Measurements from ENCODE around the gene ERRFI1.

Gene ERRFI1

DNA sequence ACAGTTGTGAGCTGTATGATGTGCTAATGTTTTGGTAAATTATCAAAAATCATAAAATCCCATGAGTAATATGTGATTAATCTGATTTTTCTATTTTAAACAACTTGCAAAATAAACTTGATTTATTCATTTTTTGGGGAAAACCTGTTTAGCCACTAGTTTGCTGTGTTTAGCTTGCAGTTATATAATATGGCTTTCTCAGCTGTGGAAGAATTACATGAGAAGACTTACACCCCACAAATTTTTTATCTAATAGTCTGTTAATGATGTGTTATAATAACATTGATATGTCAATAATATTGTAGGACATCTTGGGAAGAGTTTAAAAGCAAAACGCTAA is 2.4 kb upstream of the ERRFI1 start:
- TF ChIP-seq GATA1 (IDR thresholded peaks at IDR 0.05; ENCODE audit: low read depth, low read length) (no peak), POLR2A (IDR thresholded peaks at IDR 0.05; ENCODE audit: low read length) (no peak)
- DNase-seq = no peak

DNA sequence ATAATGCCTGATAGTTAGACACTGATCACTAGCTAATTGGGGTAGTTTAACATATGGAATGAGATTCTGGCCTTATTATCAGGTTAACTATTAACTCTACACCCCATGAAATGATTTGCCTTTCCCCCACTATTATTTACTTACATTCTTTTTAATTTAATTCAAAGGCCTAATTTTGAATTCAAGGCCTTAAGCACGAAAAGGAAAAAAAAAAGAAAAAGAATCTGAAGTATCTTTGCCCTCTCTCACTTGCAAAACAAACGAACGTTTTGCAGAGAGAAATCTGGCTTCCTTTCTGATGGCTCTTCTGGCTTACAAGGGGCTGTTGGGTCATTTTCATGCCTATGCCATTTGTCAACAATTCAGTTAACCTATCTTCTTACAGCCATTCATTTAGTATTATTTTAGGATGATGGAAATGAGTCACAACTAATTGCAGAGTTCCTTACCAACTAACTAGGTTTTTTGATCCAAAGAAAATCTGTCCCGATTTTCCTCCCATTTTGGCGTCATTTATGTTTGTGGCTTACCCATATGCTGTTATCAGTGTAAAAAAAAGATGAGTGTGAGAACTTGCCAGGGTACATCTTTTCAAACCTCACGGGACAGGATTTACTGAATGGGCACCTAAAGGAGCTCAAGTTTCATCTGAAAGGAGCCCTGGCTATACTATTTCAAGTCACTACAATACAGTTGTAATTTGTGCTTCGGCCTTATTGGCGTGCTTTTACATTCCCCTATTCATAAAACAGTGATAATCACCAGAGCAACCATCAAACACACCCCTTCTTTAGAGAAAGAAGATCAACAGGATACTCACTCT is 1.9 kb upstream of the ERRFI1 start:
- no peak for DNase-seq
- no peak for TF ChIP-seq POLR2A (IDR thresholded peaks at IDR 0.05; ENCODE audit: low read length)
- TF ChIP-seq GATA1 (IDR thresholded peaks at IDR 0.05; ENCODE audit: low read depth, low read length) = no peak

DNA sequence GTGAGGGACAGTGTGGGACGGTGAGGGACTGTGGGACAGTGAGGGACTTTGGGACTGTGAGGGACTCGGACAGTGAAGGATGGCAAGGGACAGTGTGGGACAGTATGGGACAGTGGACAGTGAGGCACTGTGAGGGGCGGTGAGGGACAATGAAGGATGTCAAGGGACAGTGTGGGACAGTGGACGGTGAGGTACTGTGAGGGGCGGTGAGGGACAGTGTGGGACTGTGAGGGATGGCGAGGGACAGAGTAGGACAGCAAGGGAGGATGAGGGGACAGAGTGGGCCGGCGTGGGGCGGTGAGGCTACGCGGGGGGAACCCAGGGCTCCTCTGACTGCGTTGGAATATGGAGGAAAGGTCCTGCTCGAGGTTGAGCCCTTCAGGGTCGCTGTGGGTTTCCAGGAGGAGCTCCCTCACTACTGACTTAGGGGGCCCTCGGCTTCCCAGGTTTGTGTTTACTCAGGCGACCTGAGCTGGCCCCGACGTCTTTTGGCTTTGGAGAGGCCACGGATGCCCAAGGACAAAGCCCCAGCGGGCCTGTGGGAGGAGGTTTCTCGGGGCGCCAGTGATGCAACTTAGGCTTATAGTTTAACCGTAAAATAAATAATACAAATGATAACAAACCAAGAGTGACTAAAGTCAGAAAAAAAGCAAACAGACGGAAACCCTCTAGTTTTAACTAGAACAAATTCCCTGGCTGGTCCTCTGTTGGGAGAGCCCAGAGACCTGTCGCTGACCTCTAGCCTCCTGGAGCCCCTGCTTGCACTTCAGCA is 1.1 kb upstream of the ERRFI1 start:
- TF ChIP-seq POLR2A (IDR thresholded peaks at IDR 0.05; ENCODE audit: low read length) (no peak), GATA1 (IDR thresholded peaks at IDR 0.05; ENCODE audit: low read depth, low read length) (no peak)
- no peak for DNase-seq

DNA sequence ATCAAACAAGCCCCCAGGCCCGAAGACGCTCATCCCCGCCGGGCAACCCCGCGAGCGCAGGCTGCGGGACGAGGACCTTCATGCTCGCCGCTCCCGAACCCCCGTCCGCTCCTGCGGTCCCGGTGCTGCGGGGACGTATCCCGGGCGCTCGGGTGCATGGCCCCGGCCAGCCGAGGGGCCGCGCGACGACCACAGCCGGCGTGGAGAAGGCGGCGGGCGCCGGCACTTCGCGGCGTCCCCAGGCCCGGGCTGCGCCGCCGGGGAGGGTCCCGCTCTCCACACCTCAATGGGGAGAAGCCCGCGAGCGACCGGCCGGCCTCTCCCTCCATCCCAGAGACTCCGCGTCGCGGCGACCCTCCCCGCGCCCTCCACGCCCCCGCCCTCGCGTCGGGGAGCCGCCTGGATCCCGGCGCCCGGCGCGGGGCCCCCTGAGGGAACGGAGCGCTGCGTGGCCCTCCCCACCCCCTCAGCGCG is 401 bp downstream of the ERRFI1 start:
- peak in 1 of 2 experiments; percentile 43 for DNase-seq
- no peak for TF ChIP-seq GATA1 (IDR thresholded peaks at IDR 0.05; ENCODE audit: low read depth, low read length)
- no peak for TF ChIP-seq POLR2A (IDR thresholded peaks at IDR 0.05; ENCODE audit: low read length)

DNA sequence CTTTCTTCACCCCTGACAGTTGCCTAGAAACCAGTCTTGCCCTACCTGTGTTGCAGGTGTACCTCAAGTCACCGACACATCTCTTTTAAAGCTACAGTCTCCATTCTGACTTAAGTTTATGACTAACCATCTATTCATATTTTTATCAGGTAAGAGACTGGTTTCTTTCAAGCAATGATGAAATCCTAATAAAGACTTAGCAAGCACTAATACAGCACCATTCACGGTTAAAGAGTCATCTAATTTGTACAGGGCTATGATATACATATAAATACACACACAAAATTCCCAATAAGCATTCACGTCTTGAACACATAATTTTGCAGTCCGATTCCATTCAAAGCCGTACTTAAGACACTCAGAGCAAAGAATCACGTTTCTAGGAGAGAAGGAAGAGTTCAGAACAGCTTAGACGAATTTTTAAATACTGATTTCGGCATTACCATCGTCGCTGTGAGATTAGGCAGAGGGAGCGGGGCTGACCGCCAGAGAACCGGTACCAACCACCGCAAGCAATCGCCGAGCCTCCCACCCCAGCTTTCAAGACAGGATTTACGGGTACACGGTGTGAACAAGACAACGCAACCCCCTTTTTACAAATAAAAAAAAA is 943 bp downstream of the ERRFI1 start:
- TF ChIP-seq POLR2A (IDR thresholded peaks at IDR 0.05; ENCODE audit: low read length) = no peak
- TF ChIP-seq GATA1 (IDR thresholded peaks at IDR 0.05; ENCODE audit: low read depth, low read length) = no peak
- peak in 1 of 2 experiments; percentile 42 for DNase-seq

DNA sequence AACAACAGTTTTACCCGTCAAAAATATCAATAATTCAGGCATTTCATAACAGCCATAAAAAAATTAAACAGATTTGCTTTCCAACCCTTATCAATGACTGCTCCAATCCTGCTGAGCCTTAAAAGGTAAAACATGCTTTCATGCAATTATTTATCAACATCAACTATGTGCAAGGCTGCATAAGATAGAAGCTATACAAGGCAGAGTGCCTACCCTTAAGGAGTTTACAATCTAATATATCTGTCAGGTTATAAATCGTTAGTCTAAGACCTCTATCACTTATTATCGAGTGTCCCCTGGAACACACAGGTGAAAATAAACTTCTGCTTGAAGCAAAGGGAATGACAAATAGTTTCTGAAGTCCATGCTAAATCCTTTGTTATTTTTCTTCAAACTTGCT is 1.8 kb downstream of the ERRFI1 start:
- no peak for TF ChIP-seq POLR2A (IDR thresholded peaks at IDR 0.05; ENCODE audit: low read length)
- TF ChIP-seq GATA1 (IDR thresholded peaks at IDR 0.05; ENCODE audit: low read depth, low read length) = no peak

DNA sequence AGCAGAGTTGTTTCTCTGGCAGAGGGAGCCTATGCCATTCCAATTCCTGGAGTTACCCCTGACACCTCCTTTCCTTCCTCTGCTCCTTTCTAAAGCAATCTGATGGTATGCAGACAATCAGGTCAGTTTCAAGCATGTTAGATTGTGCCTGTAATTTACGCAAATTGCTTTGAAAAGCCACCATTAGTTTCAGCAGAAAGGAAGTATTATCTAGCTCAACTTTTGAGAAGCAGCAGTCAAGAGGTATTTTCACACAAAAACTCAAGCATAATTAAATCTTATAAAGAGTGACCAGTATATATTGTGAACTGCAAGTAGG is 2.2 kb downstream of the ERRFI1 start:
- TF ChIP-seq POLR2A (IDR thresholded peaks at IDR 0.05; ENCODE audit: low read length) (no peak), GATA1 (IDR thresholded peaks at IDR 0.05; ENCODE audit: low read depth, low read length) (no peak)
- DNase-seq = no peak

More for the DNA sequence above, 1.8 kb downstream of the ERRFI1 start:
- no peak for DNase-seq

DNA sequence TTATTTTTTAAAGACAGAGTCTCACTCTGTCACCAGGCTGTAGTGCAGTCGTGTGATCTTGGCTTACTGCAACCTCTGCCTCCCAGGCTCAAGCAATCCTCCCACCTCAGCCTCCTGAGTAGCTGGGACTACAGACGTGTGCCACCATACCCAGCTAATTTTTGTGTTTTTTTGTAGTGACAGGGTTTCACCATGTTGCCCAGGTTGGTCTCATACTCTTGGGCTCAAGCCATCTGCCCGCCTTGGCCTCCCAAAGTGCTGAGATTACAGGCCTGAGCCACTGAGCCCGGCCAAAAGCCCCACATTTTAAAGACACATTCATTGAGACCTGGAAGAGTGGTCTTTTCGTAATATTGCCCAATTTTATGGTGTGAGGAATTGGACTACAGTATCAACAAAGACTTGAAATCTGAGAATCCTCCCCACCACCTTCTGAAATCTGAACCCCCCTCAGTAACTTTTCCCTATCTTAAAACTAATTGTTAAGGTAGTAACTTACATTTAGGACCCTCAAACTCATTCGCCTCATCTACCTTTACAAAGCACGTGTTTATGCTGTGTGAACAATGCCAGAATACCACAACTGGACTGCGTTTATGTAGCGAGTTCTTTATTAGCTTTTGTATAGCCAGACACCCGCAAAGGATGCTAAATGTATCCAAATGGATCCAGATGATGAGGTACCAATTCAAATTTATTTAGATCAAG is 2.7 kb downstream of the ERRFI1 start:
- no peak for DNase-seq
- TF ChIP-seq GATA1 (IDR thresholded peaks at IDR 0.05; ENCODE audit: low read depth, low read length) (no peak), POLR2A (IDR thresholded peaks at IDR 0.05; ENCODE audit: low read length) (peak; percentile 6)

DNA sequence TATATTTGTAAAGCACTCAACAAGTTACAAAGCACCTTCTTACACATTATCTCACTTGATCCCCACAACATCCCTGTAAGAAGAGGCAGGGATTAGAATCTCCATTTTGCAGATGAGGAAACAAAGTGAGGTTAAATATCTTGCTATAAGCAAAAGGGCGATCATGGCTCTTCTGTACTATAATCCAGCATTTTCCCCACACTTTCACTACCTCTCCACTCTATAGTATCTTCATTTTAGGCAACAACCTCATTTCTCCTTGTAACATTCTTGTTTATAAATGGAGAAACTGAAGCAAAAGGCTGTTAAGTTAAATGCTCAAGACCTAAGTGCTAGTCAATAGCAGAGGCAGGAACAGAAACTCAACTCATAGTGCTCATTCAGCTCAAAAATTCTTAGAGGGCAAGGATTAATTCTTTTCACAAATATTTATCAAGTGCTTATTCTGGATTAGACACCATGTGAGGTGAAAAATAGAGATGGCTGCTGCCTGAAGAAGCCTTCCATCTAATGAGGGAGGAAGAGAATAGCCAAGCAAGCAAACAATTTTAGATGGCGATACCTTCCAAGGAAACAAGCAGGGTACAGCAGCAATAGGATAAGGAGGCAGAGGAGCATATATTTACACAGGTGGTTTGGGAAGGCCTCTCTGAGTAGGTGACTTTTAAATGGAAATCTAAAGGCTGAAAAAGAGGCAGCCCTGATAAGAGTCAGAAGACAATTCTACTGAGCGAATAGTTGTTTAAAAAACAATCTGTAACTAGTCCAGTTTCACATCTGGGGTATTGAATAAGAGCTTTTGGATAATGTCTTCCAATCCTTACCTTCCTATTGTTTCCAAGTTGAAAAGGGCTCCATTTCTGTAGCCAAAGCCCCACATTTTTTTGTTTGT is 3.5 kb downstream of the ERRFI1 start:
- no peak for TF ChIP-seq GATA1 (IDR thresholded peaks at IDR 0.05; ENCODE audit: low read depth, low read length)
- TF ChIP-seq POLR2A (IDR thresholded peaks at IDR 0.05; ENCODE audit: low read length) = no peak

DNA sequence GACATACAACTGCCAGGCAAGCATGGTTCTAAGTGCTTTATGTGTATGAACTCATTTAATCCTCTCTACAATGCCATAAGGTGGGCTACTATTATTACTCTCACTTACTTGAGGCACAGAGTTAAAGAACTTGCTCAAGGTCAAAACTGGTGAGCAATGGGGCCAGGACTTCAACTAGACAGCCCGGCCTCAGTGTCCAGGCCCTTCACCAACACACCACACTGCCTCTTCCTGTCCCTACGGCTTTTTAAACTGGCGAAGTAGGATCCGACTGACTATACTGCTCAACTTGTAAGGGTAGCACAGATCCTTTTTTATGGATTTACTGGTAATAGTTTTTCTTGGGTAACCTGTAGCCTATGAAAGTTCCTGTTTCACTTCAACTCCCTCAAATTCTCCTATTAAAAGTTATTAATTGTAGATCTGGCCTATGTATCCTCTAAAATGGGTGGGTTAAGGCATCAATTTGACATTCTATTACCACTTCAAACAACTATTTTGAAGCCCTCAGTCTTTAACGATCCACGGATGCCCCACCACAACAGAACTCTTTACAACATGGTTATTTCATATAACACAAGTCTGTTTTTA is 4.3 kb downstream of the ERRFI1 start:
- TF ChIP-seq GATA1 (IDR thresholded peaks at IDR 0.05; ENCODE audit: low read depth, low read length) = no peak
- TF ChIP-seq POLR2A (IDR thresholded peaks at IDR 0.05; ENCODE audit: low read length) = no peak

More for the DNA sequence above, 3.5 kb downstream of the ERRFI1 start:
- DNase-seq = no peak

DNA sequence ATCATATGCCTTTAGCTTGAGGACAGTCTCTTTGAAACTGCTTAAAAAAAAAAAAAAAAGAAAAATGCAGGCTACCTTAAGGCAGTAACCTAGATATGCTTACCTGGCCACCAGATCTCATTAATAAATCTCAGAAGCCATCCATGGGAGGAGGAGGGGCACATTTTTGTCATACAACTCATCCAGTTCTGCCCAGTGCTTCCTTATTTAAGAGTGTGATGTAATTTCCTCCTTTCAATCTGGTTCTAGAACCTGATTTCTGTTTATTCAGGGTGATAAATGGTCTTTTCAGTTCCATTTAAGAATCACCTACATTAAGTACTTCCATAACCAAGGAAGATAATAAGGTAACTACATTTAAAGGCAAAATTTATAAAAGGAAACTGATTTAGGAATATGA is 6.1 kb downstream of the ERRFI1 start:
- no peak for TF ChIP-seq POLR2A (IDR thresholded peaks at IDR 0.05; ENCODE audit: low read length)
- TF ChIP-seq GATA1 (IDR thresholded peaks at IDR 0.05; ENCODE audit: low read depth, low read length) = no peak
- DNase-seq = no peak

More for the DNA sequence above, 4.3 kb downstream of the ERRFI1 start:
- DNase-seq = no peak

DNA sequence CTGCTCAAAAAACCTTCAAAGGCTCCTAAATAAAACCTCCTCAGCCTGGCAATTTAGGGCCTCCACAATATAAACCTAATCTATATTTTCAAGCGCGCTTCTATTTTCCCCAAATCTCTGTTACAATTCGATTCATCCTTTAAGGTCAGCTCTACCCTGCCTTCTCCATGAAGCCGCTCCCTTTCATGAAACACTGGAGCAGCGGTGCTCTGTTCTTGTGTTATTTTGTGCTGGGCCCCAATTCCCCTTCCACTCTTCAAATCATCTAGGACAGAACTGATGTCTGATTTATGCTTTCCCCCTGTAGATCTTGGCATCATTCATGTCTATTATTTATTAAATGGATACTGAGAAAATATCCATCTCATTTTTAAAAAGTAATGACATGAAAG is 6.9 kb downstream of the ERRFI1 start:
- no peak for TF ChIP-seq GATA1 (IDR thresholded peaks at IDR 0.05; ENCODE audit: low read depth, low read length)
- no peak for TF ChIP-seq POLR2A (IDR thresholded peaks at IDR 0.05; ENCODE audit: low read length)
- DNase-seq = no peak

All from erythroblast (primary cell).